Activated CD4-positive, alpha-beta memory T cell treated with anti-CD3 and anti-CD28 coated beads, Interleukin-2, amount 10 ng/mL, durations not matched to agents 7 days and 5 days (primary cell): Measurements from ENCODE around the gene DST. TPM values are rescaled to one million over a fixed set of nuclear protein-coding genes. Genes with fewer than 3 reads are reported as not detected.

Source experiments
- CTCF ChIA-PET: fragments of 350-600 bp; sonication (Branson Sonifier 250); formaldehyde crosslinking; loops from one replicate; lab custom pipeline; 2021; ENCODE audit warnings: antibody characterized with exemption, inconsistent platforms; lab: Charles Lee
- POLR2A ChIA-PET: fragments of 350-600 bp; sonication (Branson Sonifier 250); formaldehyde crosslinking; loops from one replicate; lab custom pipeline; 2021; ENCODE audit warnings: antibody characterized with exemption; lab: Charles Lee
- DNase-seq: peaks from one replicate; pipeline ENCODE4 v3.0.0-alpha.2; 2020
- H3K27ac Mint-ChIP-seq: one replicate; pipeline ENCODE4 v1.8.0; 2021; ENCODE audit warnings: mild to moderate bottlenecking, mixed read lengths
- H3K27me3 Mint-ChIP-seq: one replicate; pipeline ENCODE4 v1.8.0; 2021; ENCODE audit warnings: mixed read lengths
- H3K36me3 Mint-ChIP-seq: one replicate; pipeline ENCODE4 v1.8.0; 2021; ENCODE audit warnings: low read depth, mixed read lengths
- H3K4me1 Mint-ChIP-seq: one replicate; pipeline ENCODE4 v1.8.0; 2021; ENCODE audit warnings: mixed read lengths
- H3K4me3 Mint-ChIP-seq: one replicate; pipeline ENCODE4 v1.8.0; 2021; ENCODE audit warnings: mild to moderate bottlenecking, mixed read lengths
- H3K9me3 Mint-ChIP-seq: one replicate; pipeline ENCODE4 v1.8.0; 2021; ENCODE audit warnings: mixed read lengths
- total RNA-seq, 2 experiments: library from RNA; stranded (reverse); gene quantifications; one replicate each; pipeline ENCODE4 v1.2.3, GENCODE V29; 2021

Gene DST
- total RNA-seq, 2 experiments from 2014 or later: 5.4 to 5.5 TPM

- ChIA-PET CTCF (no interaction called here), POLR2A (interaction anchor here (1.2 kb wide), 1 partner anchor 17 kb away, joined by 3 read pairs; no protein-coding TSS in a partner anchor)
- H3K36me3 Mint-ChIP-seq: no peaks in the 10 kb centered on the region
- no peaks in the 10 kb centered on the region for H3K27me3 Mint-ChIP-seq
- H3K9me3 Mint-ChIP-seq: no peaks in the 10 kb centered on the region
- DNase-seq: no peak
- H3K4me1 Mint-ChIP-seq: no peaks in the 10 kb centered on the region
- no peak overlapping the region for H3K27ac Mint-ChIP-seq
- H3K4me3 Mint-ChIP-seq: no peak overlapping the region
These were observed 109.7 kb downstream of the DST start for GRCh38 chr6:56532766-56533551.

GRCh38 chr6:56531839-56532595 is 110.7 kb downstream of the DST start:
- no peak for DNase-seq
- H3K27ac Mint-ChIP-seq: no peak overlapping the region
- no peaks in the 10 kb centered on the region for H3K27me3 Mint-ChIP-seq
- CTCF ChIA-PET: no interaction called here
- H3K36me3 Mint-ChIP-seq: no peaks in the 10 kb centered on the region
- POLR2A ChIA-PET: interaction anchor here (1.2 kb wide), 1 partner anchor 18 kb away, joined by 3 read pairs; no protein-coding TSS in a partner anchor
- no peak overlapping the region for H3K4me3 Mint-ChIP-seq
- no peaks in the 10 kb centered on the region for H3K4me1 Mint-ChIP-seq
- H3K9me3 Mint-ChIP-seq: no peaks in the 10 kb centered on the region

GRCh38 chr6:56529594-56530191 is 113.0 kb downstream of the DST start:
- no peak overlapping the region for H3K27ac Mint-ChIP-seq
- H3K4me3 Mint-ChIP-seq: no peak overlapping the region
- ChIA-PET CTCF (interaction anchor here (0.8 kb wide), 1 partner anchor 42 kb away, joined by 3 read pairs; no protein-coding TSS in a partner anchor), POLR2A (no interaction called here)
- no peaks in the 10 kb centered on the region for H3K9me3 Mint-ChIP-seq
- H3K4me1 Mint-ChIP-seq: no peaks in the 10 kb centered on the region
- no peaks in the 10 kb centered on the region for H3K27me3 Mint-ChIP-seq
- H3K36me3 Mint-ChIP-seq: no peaks in the 10 kb centered on the region
- DNase-seq: no peak

- no peak overlapping the region for H3K27ac Mint-ChIP-seq
- ChIA-PET CTCF (no interaction called here), POLR2A (interaction anchor here (1.1 kb wide), 1 partner anchor 14 kb away, joined by 3 read pairs; no protein-coding TSS in a partner anchor)
- no peaks in the 10 kb centered on the region for H3K9me3 Mint-ChIP-seq
- H3K4me1 Mint-ChIP-seq: no peaks in the 10 kb centered on the region
- H3K4me3 Mint-ChIP-seq: no peak overlapping the region
- no peaks in the 10 kb centered on the region for H3K36me3 Mint-ChIP-seq
- no peak for DNase-seq
- H3K27me3 Mint-ChIP-seq: no peaks in the 10 kb centered on the region
These were observed 114.3 kb downstream of the DST start for GRCh38 chr6:56528412-56528841.

- H3K4me1 Mint-ChIP-seq: no peaks in the 10 kb centered on the region
- no peak overlapping the region for H3K4me3 Mint-ChIP-seq
- H3K36me3 Mint-ChIP-seq: no peaks in the 10 kb centered on the region
- H3K27ac Mint-ChIP-seq: no peak overlapping the region
- no peak for DNase-seq
- POLR2A ChIA-PET: interaction anchor here (1.1 kb wide), 1 partner anchor 15 kb away, joined by 3 read pairs; no protein-coding TSS in a partner anchor
- CTCF ChIA-PET: no interaction called here
- no peaks in the 10 kb centered on the region for H3K27me3 Mint-ChIP-seq
- no peaks in the 10 kb centered on the region for H3K9me3 Mint-ChIP-seq
These were observed 114.8 kb downstream of the DST start for GRCh38 chr6:56527934-56528333.

- no peaks in the 10 kb centered on the region for H3K9me3 Mint-ChIP-seq
- H3K36me3 Mint-ChIP-seq: no peaks in the 10 kb centered on the region
- ChIA-PET CTCF (no interaction called here), POLR2A (no interaction called here)
- no peaks in the 10 kb centered on the region for H3K27me3 Mint-ChIP-seq
- no peak overlapping the region for H3K4me3 Mint-ChIP-seq
- H3K4me1 Mint-ChIP-seq: no peaks in the 10 kb centered on the region
- no peak overlapping the region for H3K27ac Mint-ChIP-seq
- no peak for DNase-seq
These were observed 115.7 kb downstream of the DST start for GRCh38 chr6:56526860-56527544.

- Mint-ChIP-seq H3K4me1 (no peaks in the 10 kb centered on the region), H3K27me3 (no peaks in the 10 kb centered on the region), H3K27ac (no peak overlapping the region), H3K36me3 (no peaks in the 10 kb centered on the region), H3K9me3 (no peaks in the 10 kb centered on the region), H3K4me3 (no peak overlapping the region)
- POLR2A ChIA-PET: no interaction called here
- CTCF ChIA-PET: interaction anchor here (1.0 kb wide), 1 partner anchor 44 kb away, joined by 3 read pairs; no protein-coding TSS in a partner anchor
- DNase-seq: no peak
These were observed 116.5 kb downstream of the DST start for GRCh38 chr6:56525974-56526789.

- ChIA-PET POLR2A (no interaction called here), CTCF (no interaction called here)
- H3K36me3 Mint-ChIP-seq: no peaks in the 10 kb centered on the region
- no peak for DNase-seq
- no peaks in the 10 kb centered on the region for H3K9me3 Mint-ChIP-seq
- H3K4me3 Mint-ChIP-seq: no peak overlapping the region
- H3K27me3 Mint-ChIP-seq: no peaks in the 10 kb centered on the region
- H3K27ac Mint-ChIP-seq: no peak overlapping the region
- H3K4me1 Mint-ChIP-seq: no peaks in the 10 kb centered on the region
These were observed 117.6 kb downstream of the DST start for GRCh38 chr6:56524891-56525703.

- ChIA-PET POLR2A (no interaction called here), CTCF (no interaction called here)
- H3K9me3 Mint-ChIP-seq: no peaks in the 10 kb centered on the region
- H3K4me1 Mint-ChIP-seq: no peaks in the 10 kb centered on the region
- H3K27me3 Mint-ChIP-seq: no peaks in the 10 kb centered on the region
- H3K36me3 Mint-ChIP-seq: no peaks in the 10 kb centered on the region
- no peak for DNase-seq
- H3K27ac Mint-ChIP-seq: no peak overlapping the region
- H3K4me3 Mint-ChIP-seq: no peak overlapping the region
These were observed 120.0 kb downstream of the DST start for GRCh38 chr6:56522495-56523270.

- no peaks in the 10 kb centered on the region for H3K27me3 Mint-ChIP-seq
- H3K4me1 Mint-ChIP-seq: no peaks in the 10 kb centered on the region
- no peaks in the 10 kb centered on the region for H3K9me3 Mint-ChIP-seq
- no peak overlapping the region for H3K27ac Mint-ChIP-seq
- DNase-seq: no peak
- ChIA-PET POLR2A (no interaction called here), CTCF (no interaction called here)
- no peaks in the 10 kb centered on the region for H3K36me3 Mint-ChIP-seq
- no peak overlapping the region for H3K4me3 Mint-ChIP-seq
These were observed 120.7 kb downstream of the DST start for GRCh38 chr6:56521976-56522375.

- Mint-ChIP-seq H3K9me3 (no peaks in the 10 kb centered on the region), H3K36me3 (no peaks in the 10 kb centered on the region), H3K27me3 (no peaks in the 10 kb centered on the region), H3K4me3 (no peak overlapping the region), H3K27ac (no peak overlapping the region), H3K4me1 (no peaks in the 10 kb centered on the region)
- ChIA-PET CTCF (no interaction called here), POLR2A (no interaction called here)
- no peak for DNase-seq
These were observed 121.2 kb downstream of the DST start for GRCh38 chr6:56521454-56521853.
